Right ventricle myocardium inferior (tissue), 1 donor: ENCODE results near the gene SMIM9. TPM values are rescaled to one million over a fixed set of nuclear protein-coding genes. Genes with fewer than 3 reads are reported as not detected.
A peak's percentile ranks its signal among the peaks of the same experiment; 100 is the strongest.

Source experiments
- ATAC-seq: fragments of 200-7000 bp; cut with Tn5 transposase; one replicate; pipeline ENCODE4 v1.9.1; 2020; ENCODE audit warnings: mild to moderate bottlenecking, moderate library complexity
- DNase-seq: peaks from one replicate; pipeline ENCODE4 v3.0.0; 2021; ENCODE audit errors: missing footprints
- intact Hi-C: fragments of 100-400 bp; cut with DNase I; formaldehyde crosslinking; loops from one replicate; pipeline ENCODE4 v1.11.0; 2022
- total RNA-seq: library from RNA; stranded (reverse); fragmentation: NEBNext Ultra II Directional; extraction: Animal tissue kit (Norgen Biotek cat#: 25700); gene quantifications from one replicate; pipeline ENCODE4 v1.2.1, GENCODE V29; 2021
- donor health status: DM: no; HTN: yes; CAD: no; lungs with severe emphysema.

SMIM9 gene
- total RNA-seq, 1 donor from 2014 or later: not detected

- no peak for ATAC-seq
- DNase-seq: no peak
- intact Hi-C loops: no loop called here
Measured at GRCh38 chrX:154793084-154793795, 41.2 kb downstream of the SMIM9 start.

GRCh38 chrX:154791939-154792338 is 42.5 kb downstream of the SMIM9 start:
- no peak for ATAC-seq
- intact Hi-C loops: no loop called here
- no peak for DNase-seq

GRCh38 chrX:154791467-154791866 is 43.0 kb downstream of the SMIM9 start:
- no peak for DNase-seq
- intact Hi-C loops: no loop called here
- ATAC-seq: no peak

- no peak for ATAC-seq
- intact Hi-C loops: no loop called here
- DNase-seq: no peak
Measured at GRCh38 chrX:154785716-154786115, 48.7 kb downstream of the SMIM9 start.

GRCh38 chrX:154784149-154784995 is 50.1 kb downstream of the SMIM9 start:
- ATAC-seq (no peak), DNase-seq (no peak)
- intact Hi-C loops: no loop called here

GRCh38 chrX:154780968-154781367 is 53.5 kb downstream of the SMIM9 start:
- no peak for ATAC-seq
- no peak for DNase-seq
- intact Hi-C loops: no loop called here

GRCh38 chrX:154779261-154779660 is 55.2 kb downstream of the SMIM9 start:
- DNase-seq (no peak), ATAC-seq (no peak)
- intact Hi-C loops: no loop called here

- DNase-seq: no peak
- intact Hi-C loops: no loop called here
- ATAC-seq: no peak
Measured at GRCh38 chrX:154776753-154777152, 57.7 kb downstream of the SMIM9 start.

GRCh38 chrX:154775419-154776349 is 58.8 kb downstream of the SMIM9 start:
- DNase-seq: no peak
- peak; percentile 85 for ATAC-seq
- intact Hi-C loops: no loop called here

- intact Hi-C loops: no loop called here
- no peak for DNase-seq
Measured at GRCh38 chrX:154774622-154775021, 59.8 kb downstream of the SMIM9 start.

More at GRCh38 chrX:154774622-154775021, 59.8 kb downstream of the SMIM9 start:
- no peak for ATAC-seq

Other genes starting within 250 kb of the SMIM9 start
- gene CTAG1A, start 249.5 kb downstream of the SMIM9 start, total RNA-seq: not detected
- gene CTAG1B, start 215.4 kb downstream of the SMIM9 start, total RNA-seq: not detected
- not detected for gene CTAG2, start 181.1 kb downstream of the SMIM9 start, total RNA-seq
- 12.1 TPM for gene GAB3, start 83.6 kb downstream of the SMIM9 start, total RNA-seq
- gene DKC1, start 71.8 kb downstream of the SMIM9 start, total RNA-seq: 19.7 TPM
- 40.7 TPM for gene MPP1, start 29.2 kb downstream of the SMIM9 start, total RNA-seq
- 33.1 TPM for gene F8A1, start 51.7 kb upstream of the SMIM9 start, total RNA-seq
- 53.7 TPM for gene F8, start 188.1 kb upstream of the SMIM9 start, total RNA-seq
- 403 TPM for gene FUNDC2, start 192.2 kb upstream of the SMIM9 start, total RNA-seq
- 27.7 TPM for gene CMC4, start 236.5 kb upstream of the SMIM9 start, total RNA-seq
- gene MTCP1, start 236.5 kb upstream of the SMIM9 start, total RNA-seq: 54.5 TPM
- 16.5 TPM for gene BRCC3, start 236.8 kb upstream of the SMIM9 start, total RNA-seq